ENCODE measurements around the gene SHLD2. TPM values are rescaled to one million over a fixed set of nuclear protein-coding genes. Genes with fewer than 3 reads are reported as not detected.
"Not testable (repeated sequence)": the region's sequence is repeated elsewhere in the genome, so short reads cannot be mapped to it uniquely, and the experiment has no call there.

SHLD2 gene
- total and polyA plus RNA-seq, 2 of the 4 experiments (the other 2 are of a cell fraction), result 10.6 to 19.9 TPM

GRCh38 chr10:87157821-87158220 is 62.8 kb downstream of the SHLD2 start:
- H3K79me1 ChIP-seq (ENCODE audit: low read depth in 1 of 2, low read length in 2 of 2); H2BK15ac ChIP-seq (ENCODE audit: low read depth, low read length); H3K9me3 ChIP-seq (ENCODE audit: control insufficient read depth, insufficient read depth, low read length); dilution Hi-C loops (cut with HindIII; ENCODE audit: low sequenced_read_pairs, unreplicated experiment); H2AK5ac ChIP-seq (ENCODE audit: low read depth, low read length); H3K14ac ChIP-seq (replicated peaks; ENCODE audit: low read depth, low read length); H3K9me1 ChIP-seq (ENCODE audit: insufficient read depth, low read length); POLR2A ChIA-PET (ENCODE audit: unreplicated experiment); H3K27me3 ChIP-seq (ENCODE audit: control insufficient read depth, insufficient read depth, low read length); H4K5ac ChIP-seq (ENCODE audit: low read depth, low read length); in situ Hi-C loops (cut with MboI; ENCODE audit: low sequenced_read_pairs); H3K36me3 ChIP-seq (ENCODE audit: control insufficient read depth, insufficient read depth, low read length); H3K18ac ChIP-seq (ENCODE audit: low read depth, low read length); H3K4me3 ChIP-seq (ENCODE audit: insufficient read depth, low read depth, low read length); CTCF ChIA-PET; H4K8ac ChIP-seq (ENCODE audit: low read depth in 2 of 2, low read length in 2 of 2); H3K56ac ChIP-seq (ENCODE audit: extremely low read depth, insufficient read depth, low read length); intact Hi-C loops (cut with micrococcal nuclease); H2BK120ac ChIP-seq (ENCODE audit: low read depth, low read length); H2AFZ ChIP-seq (replicated peaks; ENCODE audit: low read length, poor library complexity); H3K23ac ChIP-seq (ENCODE audit: low read depth, low read length); H3K4me1 ChIP-seq (ENCODE audit: control insufficient read depth, insufficient read depth, low read length); H3K4ac ChIP-seq (ENCODE audit: low read depth, low read length); H2BK20ac ChIP-seq (ENCODE audit: low read depth, low read length); H2AK9ac ChIP-seq (replicated peaks; ENCODE audit: low read depth, low read length, poor library complexity); BruUV-seq (replicated peaks); H3K27ac ChIP-seq (ENCODE audit: insufficient read depth, low read length); H3K4me2 ChIP-seq (ENCODE audit: low read depth, low read length); H4K20me1 ChIP-seq (ENCODE audit: insufficient read depth, low read length); H4K91ac ChIP-seq (ENCODE audit: insufficient read depth, low read depth, low read length); H3K9ac ChIP-seq (ENCODE audit: low read depth, low read length): not testable (repeated sequence)
- peak overlapping the region; percentile 8 for H2BK5ac ChIP-seq (ENCODE audit: low read depth, low read length, poor library complexity, severe bottlenecking)
- DNase-seq (peak; percentile 68), ATAC-seq (ENCODE audit: low read depth) (peak; percentile 97)
- WGBS, 2 experiments (ENCODE audit: extremely low coverage in 2 of 2, insufficient read length in 1 of 2), result no CpG with 5 or more reads among the region's 3 CpGs

DNA sequence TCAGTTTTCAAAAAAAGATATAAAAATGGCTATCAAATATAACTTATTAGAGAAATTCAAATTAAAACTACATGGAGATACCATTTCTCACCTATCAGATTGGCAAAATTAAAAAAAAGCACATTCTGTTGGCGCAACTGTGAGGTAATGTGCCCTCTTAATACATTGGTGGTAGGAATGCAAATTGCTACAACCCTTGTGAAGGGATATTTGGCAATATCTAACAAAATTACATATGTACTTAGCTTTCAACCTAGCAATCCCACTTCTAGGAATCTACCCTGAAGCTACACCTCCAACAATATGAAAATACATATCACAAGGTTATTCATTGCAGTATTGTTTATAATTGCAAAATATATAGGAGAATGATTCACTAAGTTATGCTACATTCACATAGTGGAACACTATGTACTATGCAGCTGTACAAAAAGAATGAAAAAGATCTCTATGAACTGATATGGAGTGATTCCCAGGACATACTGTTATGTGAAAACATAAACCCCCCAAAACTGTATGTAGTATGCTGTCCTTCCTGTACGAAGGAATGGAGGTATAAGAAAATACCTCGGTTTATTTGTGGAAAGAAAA is 67.8 kb downstream of the SHLD2 start:
- H3K9me1 ChIP-seq (ENCODE audit: insufficient read depth, low read length); dilution Hi-C loops (cut with HindIII; ENCODE audit: low sequenced_read_pairs, unreplicated experiment); CTCF ChIA-PET; H2BK15ac ChIP-seq (ENCODE audit: low read depth, low read length); H2AK9ac ChIP-seq (replicated peaks; ENCODE audit: low read depth, low read length, poor library complexity); H2BK20ac ChIP-seq (ENCODE audit: low read depth, low read length); H3K23ac ChIP-seq (ENCODE audit: low read depth, low read length); H3K18ac ChIP-seq (ENCODE audit: low read depth, low read length); H3K36me3 ChIP-seq (ENCODE audit: control insufficient read depth, insufficient read depth, low read length); H4K8ac ChIP-seq (ENCODE audit: low read depth in 2 of 2, low read length in 2 of 2); BruUV-seq (replicated peaks); H3K9me3 ChIP-seq (ENCODE audit: control insufficient read depth, insufficient read depth, low read length); H3K9ac ChIP-seq (ENCODE audit: low read depth, low read length); H3K56ac ChIP-seq (ENCODE audit: extremely low read depth, insufficient read depth, low read length); intact Hi-C loops (cut with micrococcal nuclease); H3K4ac ChIP-seq (ENCODE audit: low read depth, low read length); H3K14ac ChIP-seq (replicated peaks; ENCODE audit: low read depth, low read length); H4K91ac ChIP-seq (ENCODE audit: insufficient read depth, low read depth, low read length); H4K5ac ChIP-seq (ENCODE audit: low read depth, low read length); H2BK5ac ChIP-seq (ENCODE audit: low read depth, low read length, poor library complexity, severe bottlenecking); H3K4me1 ChIP-seq (ENCODE audit: control insufficient read depth, insufficient read depth, low read length); H3K79me1 ChIP-seq (ENCODE audit: low read depth in 1 of 2, low read length in 2 of 2); H3K27ac ChIP-seq (ENCODE audit: insufficient read depth, low read length); H2BK120ac ChIP-seq (ENCODE audit: low read depth, low read length); ATAC-seq (ENCODE audit: low read depth); H4K20me1 ChIP-seq (ENCODE audit: insufficient read depth, low read length); H2AFZ ChIP-seq (replicated peaks; ENCODE audit: low read length, poor library complexity); H2AK5ac ChIP-seq (ENCODE audit: low read depth, low read length); H3K4me3 ChIP-seq (ENCODE audit: insufficient read depth, low read depth, low read length); H3K27me3 ChIP-seq (ENCODE audit: control insufficient read depth, insufficient read depth, low read length); POLR2A ChIA-PET (ENCODE audit: unreplicated experiment); in situ Hi-C loops (cut with MboI; ENCODE audit: low sequenced_read_pairs); H3K4me2 ChIP-seq (ENCODE audit: low read depth, low read length); DNase-seq: not testable (repeated sequence)
- WGBS, 2 experiments (ENCODE audit: extremely low coverage in 2 of 2, insufficient read length in 1 of 2), result 100% methylated on average over 1 of the region's 3 CpGs; no CpG with 5 or more reads in 1 of the 2 experiments
